Measurements from ENCODE around the gene DEPP1.

Gene DEPP1

DNA sequence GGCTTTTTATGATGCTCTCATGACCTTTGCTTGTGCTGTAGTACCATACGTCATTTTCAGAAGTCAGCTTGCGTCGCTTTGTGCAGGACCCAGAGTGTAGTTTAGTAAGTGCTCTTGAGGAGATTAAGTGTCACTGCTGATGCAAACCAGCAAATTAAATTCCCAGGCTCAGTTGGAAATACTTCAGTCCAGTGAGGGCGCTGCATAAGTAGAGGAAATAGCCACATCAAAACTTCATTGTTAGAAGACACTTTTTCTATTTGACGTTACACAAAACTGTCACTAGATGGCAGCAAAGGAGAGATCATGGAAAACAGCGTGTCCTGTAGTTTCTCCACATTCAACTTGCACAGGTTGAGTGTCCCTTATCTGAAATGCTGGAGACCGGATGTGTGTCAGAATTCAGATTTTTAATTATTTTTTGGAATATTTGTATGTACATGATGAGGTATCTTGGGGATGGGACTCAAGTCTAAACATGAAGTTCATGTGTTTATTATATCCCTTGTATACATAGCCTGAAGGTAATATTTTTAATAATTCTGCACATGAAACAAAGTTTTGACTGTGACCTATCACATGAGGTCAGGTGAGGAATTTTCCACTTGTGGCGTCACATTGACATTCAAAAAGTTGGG lies 30.0 kb upstream of the DEPP1 start:
- no peaks in the 10 kb centered on the region for H3K9me2 ChIP-seq (replicated peaks; ENCODE audit: low read depth, low read length)
- peaks cover 5% of the 10 kb centered on the region; the same call in 1 of the 2 replicates for H3F3A ChIP-seq (ENCODE audit: low read depth)
- H3K27me3 ChIP-seq (ENCODE audit: insufficient read depth, low read length, poor library complexity, severe bottlenecking): no peaks in the 10 kb centered on the region
- H3K4me2 ChIP-seq (ENCODE audit: low read depth, low read length, poor library complexity, severe bottlenecking): no peak overlapping the region
- no peak overlapping the region for H2AFZ ChIP-seq (ENCODE audit: low read length)
- no peak overlapping the region for H3K9ac ChIP-seq (ENCODE audit: low read depth, low read length, poor library complexity, severe bottlenecking)
- peaks cover 23% of the 10 kb centered on the region for H3K79me2 ChIP-seq (ENCODE audit: insufficient read depth, low read length)
- no peak overlapping the region for H3K4me3 ChIP-seq (ENCODE audit: low read length, poor library complexity, severe bottlenecking)
- H3K9me3 ChIP-seq (ENCODE audit: insufficient read depth, low read depth, low read length): peaks cover 14% of the 10 kb centered on the region
- TF ChIP-seq CTCF (conservative IDR thresholded peaks at IDR 0.05; ENCODE audit: low read length) (peak; percentile 96), EZH2phosphoT487 (IDR thresholded peaks at IDR 0.05; ENCODE audit: borderline replicate concordance) (no peak)
- peaks cover 16% of the 10 kb centered on the region for H3K4me1 ChIP-seq (ENCODE audit: insufficient read depth, low read length, poor library complexity, severe bottlenecking)
- H3K36me3 ChIP-seq (ENCODE audit: insufficient read depth, low read length): peaks cover 18% of the 10 kb centered on the region
- peaks cover 12% of the 10 kb centered on the region for H4K20me1 ChIP-seq (ENCODE audit: insufficient read depth, low read length, poor library complexity, severe bottlenecking)

GRCh38 chr10:45006276-45007030 lies 27.8 kb upstream of the DEPP1 start:
- TF ChIP-seq EZH2phosphoT487 (IDR thresholded peaks at IDR 0.05; ENCODE audit: borderline replicate concordance): no peak
- no peak for TF ChIP-seq CTCF (conservative IDR thresholded peaks at IDR 0.05; ENCODE audit: low read length)
- H3K4me1 ChIP-seq (ENCODE audit: insufficient read depth, low read length, poor library complexity, severe bottlenecking): peaks cover 28% of the 10 kb centered on the region
- peaks cover 30% of the 10 kb centered on the region for H3K9me3 ChIP-seq (ENCODE audit: insufficient read depth, low read depth, low read length)
- no peak overlapping the region for H2AFZ ChIP-seq (ENCODE audit: low read length)
- H3K9me2 ChIP-seq (replicated peaks; ENCODE audit: low read depth, low read length): no peaks in the 10 kb centered on the region
- no peak overlapping the region for H3K4me2 ChIP-seq (ENCODE audit: low read depth, low read length, poor library complexity, severe bottlenecking)
- no peak overlapping the region for H3K9ac ChIP-seq (ENCODE audit: low read depth, low read length, poor library complexity, severe bottlenecking)
- H3K79me2 ChIP-seq (ENCODE audit: insufficient read depth, low read length): peaks cover 45% of the 10 kb centered on the region
- H4K20me1 ChIP-seq (ENCODE audit: insufficient read depth, low read length, poor library complexity, severe bottlenecking): peaks cover 33% of the 10 kb centered on the region
- H3F3A ChIP-seq (ENCODE audit: low read depth): peaks cover 10% of the 10 kb centered on the region
- H3K27me3 ChIP-seq (ENCODE audit: insufficient read depth, low read length, poor library complexity, severe bottlenecking): no peaks in the 10 kb centered on the region
- H3K4me3 ChIP-seq (ENCODE audit: low read length, poor library complexity, severe bottlenecking): no peak overlapping the region
- peaks cover 32% of the 10 kb centered on the region for H3K36me3 ChIP-seq (ENCODE audit: insufficient read depth, low read length)

GRCh38 chr10:45005284-45005683 lies 26.7 kb upstream of the DEPP1 start:
- peaks cover 52% of the 10 kb centered on the region for H3K79me2 ChIP-seq (ENCODE audit: insufficient read depth, low read length)
- peaks cover 15% of the 10 kb centered on the region for H3F3A ChIP-seq (ENCODE audit: low read depth)
- TF ChIP-seq CTCF (conservative IDR thresholded peaks at IDR 0.05; ENCODE audit: low read length) (no peak), EZH2phosphoT487 (IDR thresholded peaks at IDR 0.05; ENCODE audit: borderline replicate concordance) (no peak)
- peaks cover 30% of the 10 kb centered on the region for H3K9me3 ChIP-seq (ENCODE audit: insufficient read depth, low read depth, low read length)
- peaks cover 33% of the 10 kb centered on the region for H4K20me1 ChIP-seq (ENCODE audit: insufficient read depth, low read length, poor library complexity, severe bottlenecking)
- H2AFZ ChIP-seq (ENCODE audit: low read length): no peak overlapping the region
- H3K27me3 ChIP-seq (ENCODE audit: insufficient read depth, low read length, poor library complexity, severe bottlenecking): no peaks in the 10 kb centered on the region
- no peaks in the 10 kb centered on the region for H3K9me2 ChIP-seq (replicated peaks; ENCODE audit: low read depth, low read length)
- H3K4me3 ChIP-seq (ENCODE audit: low read length, poor library complexity, severe bottlenecking): no peak overlapping the region
- no peak overlapping the region for H3K9ac ChIP-seq (ENCODE audit: low read depth, low read length, poor library complexity, severe bottlenecking)
- H3K4me2 ChIP-seq (ENCODE audit: low read depth, low read length, poor library complexity, severe bottlenecking): no peak overlapping the region
- H3K36me3 ChIP-seq (ENCODE audit: insufficient read depth, low read length): peaks cover 32% of the 10 kb centered on the region
- H3K4me1 ChIP-seq (ENCODE audit: insufficient read depth, low read length, poor library complexity, severe bottlenecking): peaks cover 31% of the 10 kb centered on the region
